Mucosa of descending colon (tissue), 3 donors: ENCODE measurements around the gene FOXP1. TPM values are rescaled to one million over a fixed set of nuclear protein-coding genes. Genes with fewer than 3 reads are reported as not detected.

Experiments used
- ATAC-seq: fragments of 200-7000 bp; cut with Tn5 transposase; one replicate; pipeline ENCODE4 v1.9.1; 2020; ENCODE audit warnings: mild to moderate bottlenecking, moderate library complexity
- DNase-seq, 3 donors: peaks; one replicate each; pipeline ENCODE4 v3.0.0-alpha.2; 2020
- H3K36me3 ChIP-seq: fragments of 200-600 bp; one replicate; pipeline ENCODE4 v1.8.0; 2021; ENCODE audit warnings: low read depth, mild to moderate bottlenecking
- H3K4me1 ChIP-seq: fragments of 200-600 bp; one replicate; pipeline ENCODE4 v1.8.0; 2021; ENCODE audit warnings: low read depth, mild to moderate bottlenecking
- H3K4me3 ChIP-seq: fragments of 200-600 bp; one replicate; pipeline ENCODE4 v1.8.0; 2021; ENCODE audit warnings: mild to moderate bottlenecking
- H3K9me3 ChIP-seq: fragments of 200-600 bp; one replicate; pipeline ENCODE4 v1.8.0; 2021; ENCODE audit warnings: mild to moderate bottlenecking
- intact Hi-C, 2 donors: fragments of 100-400 bp; cut with DNase I in 1 of 2; cut with micrococcal nuclease in 1 of 2; formaldehyde crosslinking; loops; one replicate each; pipeline versions ENCODE4 v1.11.0 to v1.11.1; 2022; cut with DNase I, micrococcal nuclease
- total RNA-seq, 3 donors: library from RNA; stranded (reverse); fragmentation: NEBNext Ultra II Directional in 2 of 3; extraction: Animal tissue kit (Norgen Biotek cat#: 25700) in 2 of 3; gene quantifications; one replicate each; pipeline versions ENCODE4 v1.2.1 to v1.2.4, GENCODE V29; 2021 to 2023
- TF ChIP-seq, protein P1 (sequence below): fragments of 200-600 bp; IDR thresholded peaks from one replicate; pipeline ENCODE4 v1.8.0; 2022; ENCODE audit warnings: antibody characterized with exemption, mild to moderate bottlenecking
- donor health status: DM: no; HTN: no; CAD: no; lungs with moderate emphysema.
- donor health status: DM: no; HTN: no; CAD: no.
- donor health status: DM: no; HTN: yes; CAD: no.

FOXP1 gene
- total RNA-seq, 3 donors from 2014 or later, result 133 to 217 (median 214) TPM

DNA sequence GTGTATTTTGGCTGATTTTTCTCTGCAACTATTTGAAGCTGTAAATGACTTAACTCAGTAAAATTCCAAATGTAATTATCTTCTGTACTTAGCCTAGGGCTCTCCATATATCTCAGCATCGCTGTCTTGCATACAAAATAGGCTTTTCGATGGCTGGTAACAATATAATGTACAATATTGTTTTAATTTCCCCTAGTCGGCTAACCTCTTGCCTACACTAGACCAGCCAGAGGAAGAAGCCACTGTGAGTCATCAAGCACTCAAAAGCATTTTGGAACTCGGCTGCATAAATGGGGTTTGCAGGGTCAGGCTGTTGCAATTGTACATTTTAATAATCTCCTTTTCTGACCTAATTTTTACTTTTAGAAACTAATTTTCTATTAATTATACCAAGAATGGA, 583.8 kb downstream of the FOXP1 start:
- H3K36me3 ChIP-seq, result no peaks in the 10 kb centered on the region
- no peak overlapping the region for H3K4me3 ChIP-seq
- intact Hi-C loops, result loop anchor here in 1 of 2 donors (10.0 kb wide), 1 partner anchor 65 kb away; no protein-coding TSS in a partner anchor
- no peaks in the 10 kb centered on the region for H3K9me3 ChIP-seq
- TF ChIP-seq, protein P1, sequence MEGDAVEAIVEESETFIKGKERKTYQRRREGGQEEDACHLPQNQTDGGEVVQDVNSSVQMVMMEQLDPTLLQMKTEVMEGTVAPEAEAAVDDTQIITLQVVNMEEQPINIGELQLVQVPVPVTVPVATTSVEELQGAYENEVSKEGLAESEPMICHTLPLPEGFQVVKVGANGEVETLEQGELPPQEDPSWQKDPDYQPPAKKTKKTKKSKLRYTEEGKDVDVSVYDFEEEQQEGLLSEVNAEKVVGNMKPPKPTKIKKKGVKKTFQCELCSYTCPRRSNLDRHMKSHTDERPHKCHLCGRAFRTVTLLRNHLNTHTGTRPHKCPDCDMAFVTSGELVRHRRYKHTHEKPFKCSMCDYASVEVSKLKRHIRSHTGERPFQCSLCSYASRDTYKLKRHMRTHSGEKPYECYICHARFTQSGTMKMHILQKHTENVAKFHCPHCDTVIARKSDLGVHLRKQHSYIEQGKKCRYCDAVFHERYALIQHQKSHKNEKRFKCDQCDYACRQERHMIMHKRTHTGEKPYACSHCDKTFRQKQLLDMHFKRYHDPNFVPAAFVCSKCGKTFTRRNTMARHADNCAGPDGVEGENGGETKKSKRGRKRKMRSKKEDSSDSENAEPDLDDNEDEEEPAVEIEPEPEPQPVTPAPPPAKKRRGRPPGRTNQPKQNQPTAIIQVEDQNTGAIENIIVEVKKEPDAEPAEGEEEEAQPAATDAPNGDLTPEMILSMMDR, result no peak
- no peak for ATAC-seq
- no peaks in the 10 kb centered on the region for H3K4me1 ChIP-seq
- DNase-seq, result no peak

- Histone ChIP-seq H3K9me3 (no peaks in the 10 kb centered on the region), H3K4me1 (no peaks in the 10 kb centered on the region), H3K4me3 (no peak overlapping the region), H3K36me3 (no peaks in the 10 kb centered on the region)
- TF ChIP-seq, protein P1, result no peak
- ATAC-seq (no peak), DNase-seq (no peak)
- intact Hi-C loops, result no loop called here
These were observed 587.4 kb downstream of the FOXP1 start for GRCh38 chr3:70996082-70996481.

DNA sequence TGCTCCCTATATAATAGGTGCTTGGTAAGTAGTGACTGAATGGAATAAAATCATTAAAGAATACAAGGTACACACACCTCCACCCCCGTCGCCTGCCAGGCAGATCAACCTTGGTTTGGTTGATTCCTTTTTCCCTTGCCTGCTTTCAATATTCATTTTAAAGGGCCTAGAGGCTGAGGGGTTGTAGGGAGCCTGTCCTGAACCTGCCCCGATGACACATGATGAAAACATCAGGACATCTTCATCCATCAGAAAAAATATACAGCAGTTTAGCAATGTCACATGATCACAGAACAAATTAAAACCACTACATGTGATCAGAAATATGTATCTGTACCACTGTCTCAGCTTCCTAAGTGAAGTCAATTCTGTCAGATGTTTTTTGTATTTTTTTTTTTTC, 588.9 kb downstream of the FOXP1 start:
- Histone ChIP-seq H3K9me3 (no peaks in the 10 kb centered on the region), H3K36me3 (no peaks in the 10 kb centered on the region), H3K4me3 (no peak overlapping the region), H3K4me1 (no peaks in the 10 kb centered on the region)
- ATAC-seq, result no peak
- no peak for DNase-seq
- TF ChIP-seq, protein P1, result no peak
- intact Hi-C loops, result no loop called here

- TF ChIP-seq, protein P1, result no peak
- no peaks in the 10 kb centered on the region for H3K9me3 ChIP-seq
- no peak for DNase-seq
- no peak overlapping the region for H3K4me3 ChIP-seq
- no peak for ATAC-seq
- H3K4me1 ChIP-seq, result no peaks in the 10 kb centered on the region
- intact Hi-C loops, result no loop called here
- H3K36me3 ChIP-seq, result no peaks in the 10 kb centered on the region
These were observed 590.8 kb downstream of the FOXP1 start for GRCh38 chr3:70992562-70993204.

DNA sequence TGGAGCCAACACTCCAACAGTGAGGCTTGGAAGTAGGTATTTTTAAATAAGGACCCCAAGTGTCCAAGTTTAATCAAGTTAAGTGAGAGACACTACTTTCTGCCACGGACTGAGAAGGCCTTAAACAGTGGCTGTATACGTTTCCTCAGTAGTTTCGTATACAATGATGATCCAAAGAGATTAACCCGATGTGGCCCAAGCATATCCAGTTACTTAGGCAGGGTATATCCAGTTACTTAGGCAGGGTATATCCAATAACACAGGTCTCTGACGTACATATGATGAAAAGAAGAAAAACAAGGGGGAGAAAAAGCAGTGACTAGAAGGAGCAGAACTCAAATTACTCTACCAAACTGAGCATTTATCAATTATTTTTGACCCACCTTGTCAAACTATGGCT, 591.4 kb downstream of the FOXP1 start:
- Histone ChIP-seq H3K36me3 (no peaks in the 10 kb centered on the region), H3K9me3 (no peaks in the 10 kb centered on the region), H3K4me3 (no peak overlapping the region), H3K4me1 (no peaks in the 10 kb centered on the region)
- TF ChIP-seq, protein P1, result no peak
- DNase-seq, result no peak
- intact Hi-C loops, result no loop called here
- ATAC-seq, result no peak

DNA sequence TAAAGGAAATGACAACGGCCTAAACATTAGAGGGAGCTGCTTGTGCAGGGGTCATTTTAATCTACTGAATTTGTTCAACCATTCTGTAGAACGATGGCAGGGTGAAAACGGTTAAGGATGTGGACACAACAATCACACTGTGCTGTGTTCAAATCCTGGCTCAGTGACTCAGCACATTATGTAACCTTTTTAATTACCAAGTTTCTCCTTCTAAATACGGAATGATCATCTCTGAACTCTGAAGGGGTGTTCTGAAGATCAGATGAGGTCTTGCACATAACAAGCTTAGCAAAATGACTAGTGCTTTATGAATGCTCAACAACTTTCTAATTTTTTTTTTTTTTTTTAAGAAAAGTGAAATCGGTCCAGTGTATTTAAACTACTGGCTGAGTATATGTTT, 592.8 kb downstream of the FOXP1 start:
- TF ChIP-seq, protein P1, result no peak
- H3K4me3 ChIP-seq, result no peak overlapping the region
- ATAC-seq (no peak), DNase-seq (no peak)
- H3K4me1 ChIP-seq, result no peaks in the 10 kb centered on the region
- intact Hi-C loops, result no loop called here
- H3K9me3 ChIP-seq, result no peaks in the 10 kb centered on the region
- no peaks in the 10 kb centered on the region for H3K36me3 ChIP-seq
